K562 (cell line): ENCODE data around the gene ARAP1. TPM values are rescaled to one million over a fixed set of nuclear protein-coding genes. Genes with fewer than 3 reads are reported as not detected.
A peak's percentile ranks its signal among the peaks of the same experiment; 100 is the strongest.

Experiments
- CBFA2T3 ChIP-seq: fragments of 450-650 bp; IDR thresholded peaks from 2 replicates; pipeline ENCODE4 v1.6.1; 2017
- DDX20 ChIP-seq: fragments of 450-650 bp; IDR thresholded peaks from 2 replicates; pipeline ENCODE4 v1.6.1; 2016; ENCODE audit warnings: missing genetic modification characterization, low read depth, mild to moderate bottlenecking, missing compliant biosample characterization, moderate library complexity
- GATAD2B ChIP-seq: fragments of 450-650 bp; IDR thresholded peaks from 2 replicates; pipeline ENCODE4 v1.6.1; 2017; ENCODE audit warnings: mild to moderate bottlenecking, borderline replicate concordance
- HMBOX1 ChIP-seq: sonication (generic); IDR thresholded peaks from 2 replicates; pipeline ENCODE4 v1.6.1; 2016
- KLF16 ChIP-seq: IDR thresholded peaks from 2 replicates; pipeline ENCODE4 v1.6.1; 2016; ENCODE audit warnings: antibody characterized with exemption
- MCM5 ChIP-seq: fragments of 450-650 bp; IDR thresholded peaks from 2 replicates; pipeline ENCODE4 v1.6.1; 2016; ENCODE audit warnings: low read depth
- PHF20 ChIP-seq: fragments of 450-650 bp; IDR thresholded peaks from 2 replicates; pipeline ENCODE4 v1.6.1; 2018; ENCODE audit not compliant: partially characterized antibody
- RAD51 ChIP-seq: fragments of 450-650 bp; IDR thresholded peaks from 2 replicates; pipeline ENCODE4 v1.7.1; 2016; ENCODE audit warnings: low read depth, mild to moderate bottlenecking, borderline replicate concordance
- TAF15 ChIP-seq: fragments of 200-400 bp; formaldehyde crosslinking; IDR thresholded peaks from 2 replicates; pipeline ENCODE4 v1.6.1; 2017; ENCODE audit warnings: mild to moderate bottlenecking, low read depth, low read length, moderate library complexity
- ZC3H4 ChIP-seq: sonication (generic); formaldehyde crosslinking; IDR thresholded peaks from 2 replicates; pipeline ENCODE4 v1.9.0; 2021; ENCODE audit warnings: missing genetic modification reagents, borderline replicate concordance
- polyA plus RNA-seq, 8 experiments: library from polyadenylated mRNA; depleted of rRNA in 4 of 8; stranded (reverse) in 5 of 8; unstranded in 3 of 8; fragments of >200 nt; fragmentation: Nextera tagmentation in 2 of 8; fragmentation: Illumina TruSeq in 1 of 8; extraction: Ambion mirVana in 2 of 8; extraction: Trizol in 1 of 8; gene quantifications; 2 replicates each; pipeline versions ENCODE4 v1.2.1 to v1.2.3, GENCODE V29; 2011 to 2014; ENCODE audit warnings: inconsistent platforms in 1 of 8, missing spikeins in 1 of 8
- total RNA-seq, 7 experiments: library from RNA; depleted of rRNA in 6 of 7; stranded (reverse); fragments of >200 nt in 6 of 7; fragmentation: Illumina TruSeq in 2 of 7; extraction: Trizol in 2 of 7; gene quantifications; 2 replicates each; pipeline versions ENCODE4 v1.2.1 to v1.2.3, GENCODE V29; 2011 to 2021; ENCODE audit warnings: low replicate concordance in 1 of 7
- TF ChIP-seq, protein P1 (sequence below): fragments of 450-650 bp; IDR thresholded peaks from 2 replicates; pipeline ENCODE4 v1.6.1; 2016; ENCODE audit warnings: mild to moderate bottlenecking, moderate library complexity
- TF ChIP-seq, protein P2 (sequence below): fragments of 450-650 bp; IDR thresholded peaks from 2 replicates; pipeline ENCODE4 v1.6.1; 2016; ENCODE audit warnings: borderline replicate concordance

ARAP1 gene
- total and polyA plus RNA-seq, 9 of the 15 experiments (the other 6 are each of a cell fraction or from before 2014, with no cell fraction given) = 0.23 to 67.0 (median 24.6) TPM

GRCh38 chr11:72776844-72777754 lies 24.9 kb upstream of the ARAP1 start (continued):
- TF ChIP-seq, protein P1, sequence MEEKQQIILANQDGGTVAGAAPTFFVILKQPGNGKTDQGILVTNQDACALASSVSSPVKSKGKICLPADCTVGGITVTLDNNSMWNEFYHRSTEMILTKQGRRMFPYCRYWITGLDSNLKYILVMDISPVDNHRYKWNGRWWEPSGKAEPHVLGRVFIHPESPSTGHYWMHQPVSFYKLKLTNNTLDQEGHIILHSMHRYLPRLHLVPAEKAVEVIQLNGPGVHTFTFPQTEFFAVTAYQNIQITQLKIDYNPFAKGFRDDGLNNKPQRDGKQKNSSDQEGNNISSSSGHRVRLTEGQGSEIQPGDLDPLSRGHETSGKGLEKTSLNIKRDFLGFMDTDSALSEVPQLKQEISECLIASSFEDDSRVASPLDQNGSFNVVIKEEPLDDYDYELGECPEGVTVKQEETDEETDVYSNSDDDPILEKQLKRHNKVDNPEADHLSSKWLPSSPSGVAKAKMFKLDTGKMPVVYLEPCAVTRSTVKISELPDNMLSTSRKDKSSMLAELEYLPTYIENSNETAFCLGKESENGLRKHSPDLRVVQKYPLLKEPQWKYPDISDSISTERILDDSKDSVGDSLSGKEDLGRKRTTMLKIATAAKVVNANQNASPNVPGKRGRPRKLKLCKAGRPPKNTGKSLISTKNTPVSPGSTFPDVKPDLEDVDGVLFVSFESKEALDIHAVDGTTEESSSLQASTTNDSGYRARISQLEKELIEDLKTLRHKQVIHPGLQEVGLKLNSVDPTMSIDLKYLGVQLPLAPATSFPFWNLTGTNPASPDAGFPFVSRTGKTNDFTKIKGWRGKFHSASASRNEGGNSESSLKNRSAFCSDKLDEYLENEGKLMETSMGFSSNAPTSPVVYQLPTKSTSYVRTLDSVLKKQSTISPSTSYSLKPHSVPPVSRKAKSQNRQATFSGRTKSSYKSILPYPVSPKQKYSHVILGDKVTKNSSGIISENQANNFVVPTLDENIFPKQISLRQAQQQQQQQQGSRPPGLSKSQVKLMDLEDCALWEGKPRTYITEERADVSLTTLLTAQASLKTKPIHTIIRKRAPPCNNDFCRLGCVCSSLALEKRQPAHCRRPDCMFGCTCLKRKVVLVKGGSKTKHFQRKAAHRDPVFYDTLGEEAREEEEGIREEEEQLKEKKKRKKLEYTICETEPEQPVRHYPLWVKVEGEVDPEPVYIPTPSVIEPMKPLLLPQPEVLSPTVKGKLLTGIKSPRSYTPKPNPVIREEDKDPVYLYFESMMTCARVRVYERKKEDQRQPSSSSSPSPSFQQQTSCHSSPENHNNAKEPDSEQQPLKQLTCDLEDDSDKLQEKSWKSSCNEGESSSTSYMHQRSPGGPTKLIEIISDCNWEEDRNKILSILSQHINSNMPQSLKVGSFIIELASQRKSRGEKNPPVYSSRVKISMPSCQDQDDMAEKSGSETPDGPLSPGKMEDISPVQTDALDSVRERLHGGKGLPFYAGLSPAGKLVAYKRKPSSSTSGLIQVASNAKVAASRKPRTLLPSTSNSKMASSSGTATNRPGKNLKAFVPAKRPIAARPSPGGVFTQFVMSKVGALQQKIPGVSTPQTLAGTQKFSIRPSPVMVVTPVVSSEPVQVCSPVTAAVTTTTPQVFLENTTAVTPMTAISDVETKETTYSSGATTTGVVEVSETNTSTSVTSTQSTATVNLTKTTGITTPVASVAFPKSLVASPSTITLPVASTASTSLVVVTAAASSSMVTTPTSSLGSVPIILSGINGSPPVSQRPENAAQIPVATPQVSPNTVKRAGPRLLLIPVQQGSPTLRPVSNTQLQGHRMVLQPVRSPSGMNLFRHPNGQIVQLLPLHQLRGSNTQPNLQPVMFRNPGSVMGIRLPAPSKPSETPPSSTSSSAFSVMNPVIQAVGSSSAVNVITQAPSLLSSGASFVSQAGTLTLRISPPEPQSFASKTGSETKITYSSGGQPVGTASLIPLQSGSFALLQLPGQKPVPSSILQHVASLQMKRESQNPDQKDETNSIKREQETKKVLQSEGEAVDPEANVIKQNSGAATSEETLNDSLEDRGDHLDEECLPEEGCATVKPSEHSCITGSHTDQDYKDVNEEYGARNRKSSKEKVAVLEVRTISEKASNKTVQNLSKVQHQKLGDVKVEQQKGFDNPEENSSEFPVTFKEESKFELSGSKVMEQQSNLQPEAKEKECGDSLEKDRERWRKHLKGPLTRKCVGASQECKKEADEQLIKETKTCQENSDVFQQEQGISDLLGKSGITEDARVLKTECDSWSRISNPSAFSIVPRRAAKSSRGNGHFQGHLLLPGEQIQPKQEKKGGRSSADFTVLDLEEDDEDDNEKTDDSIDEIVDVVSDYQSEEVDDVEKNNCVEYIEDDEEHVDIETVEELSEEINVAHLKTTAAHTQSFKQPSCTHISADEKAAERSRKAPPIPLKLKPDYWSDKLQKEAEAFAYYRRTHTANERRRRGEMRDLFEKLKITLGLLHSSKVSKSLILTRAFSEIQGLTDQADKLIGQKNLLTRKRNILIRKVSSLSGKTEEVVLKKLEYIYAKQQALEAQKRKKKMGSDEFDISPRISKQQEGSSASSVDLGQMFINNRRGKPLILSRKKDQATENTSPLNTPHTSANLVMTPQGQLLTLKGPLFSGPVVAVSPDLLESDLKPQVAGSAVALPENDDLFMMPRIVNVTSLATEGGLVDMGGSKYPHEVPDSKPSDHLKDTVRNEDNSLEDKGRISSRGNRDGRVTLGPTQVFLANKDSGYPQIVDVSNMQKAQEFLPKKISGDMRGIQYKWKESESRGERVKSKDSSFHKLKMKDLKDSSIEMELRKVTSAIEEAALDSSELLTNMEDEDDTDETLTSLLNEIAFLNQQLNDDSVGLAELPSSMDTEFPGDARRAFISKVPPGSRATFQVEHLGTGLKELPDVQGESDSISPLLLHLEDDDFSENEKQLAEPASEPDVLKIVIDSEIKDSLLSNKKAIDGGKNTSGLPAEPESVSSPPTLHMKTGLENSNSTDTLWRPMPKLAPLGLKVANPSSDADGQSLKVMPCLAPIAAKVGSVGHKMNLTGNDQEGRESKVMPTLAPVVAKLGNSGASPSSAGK = peak; percentile 85
- TF ChIP-seq CBFA2T3 (peak; percentile 54), GATAD2B (no peak), PHF20 (peak; percentile 21), TAF15 (no peak), KLF16 (no peak), RAD51 (peak; percentile 21; the same call in 1 of the 2 replicates), MCM5 (no peak), DDX20 (tag) (no peak), HMBOX1 (no peak), ZC3H4 (no peak)
- TF ChIP-seq, protein P2, sequence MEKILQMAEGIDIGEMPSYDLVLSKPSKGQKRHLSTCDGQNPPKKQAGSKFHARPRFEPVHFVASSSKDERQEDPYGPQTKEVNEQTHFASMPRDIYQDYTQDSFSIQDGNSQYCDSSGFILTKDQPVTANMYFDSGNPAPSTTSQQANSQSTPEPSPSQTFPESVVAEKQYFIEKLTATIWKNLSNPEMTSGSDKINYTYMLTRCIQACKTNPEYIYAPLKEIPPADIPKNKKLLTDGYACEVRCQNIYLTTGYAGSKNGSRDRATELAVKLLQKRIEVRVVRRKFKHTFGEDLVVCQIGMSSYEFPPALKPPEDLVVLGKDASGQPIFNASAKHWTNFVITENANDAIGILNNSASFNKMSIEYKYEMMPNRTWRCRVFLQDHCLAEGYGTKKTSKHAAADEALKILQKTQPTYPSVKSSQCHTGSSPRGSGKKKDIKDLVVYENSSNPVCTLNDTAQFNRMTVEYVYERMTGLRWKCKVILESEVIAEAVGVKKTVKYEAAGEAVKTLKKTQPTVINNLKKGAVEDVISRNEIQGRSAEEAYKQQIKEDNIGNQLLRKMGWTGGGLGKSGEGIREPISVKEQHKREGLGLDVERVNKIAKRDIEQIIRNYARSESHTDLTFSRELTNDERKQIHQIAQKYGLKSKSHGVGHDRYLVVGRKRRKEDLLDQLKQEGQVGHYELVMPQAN = peak; percentile 77; the same call in 1 of the 2 replicates
